ENCODE measurements around the gene MT1M.

- TF ChIP-seq CTCF (IDR thresholded peaks at IDR 0.05; ENCODE audit: insufficient read depth, low read length, poor library complexity, severe bottlenecking) (no peak), EZH2phosphoT487 (conservative IDR thresholded peaks at IDR 0.05; ENCODE audit: low read length) (no peak)
Observed at GRCh38 chr16:56635441-56635967, 3.0 kb downstream of the MT1M start.
